ENCODE results near the gene FAM181B.

FAM181B gene

GRCh38 chr11:82680252-82680651 lies 53.4 kb downstream of the FAM181B start:
- Mint-ChIP-seq H3K27me3 (ENCODE audit: low read depth) (peaks cover 10% of the 10 kb centered on the region), H3K9me3 (no peaks in the 10 kb centered on the region), H3K4me1 (ENCODE audit: low read depth) (no peaks in the 10 kb centered on the region), H3K27ac (no peak overlapping the region), H3K36me3 (ENCODE audit: low read depth) (no peaks in the 10 kb centered on the region), H3K4me3 (no peak overlapping the region)

All from T-helper 1 cell treated with Interleukin-12 subunit alpha and Interleukin-12 subunit beta and Interleukin-4 antibody, amounts not matched to agents 30 μg/mL and 1 μg/mL, for 36 hours (primary cell).